COLO829 (cell line): ENCODE data around the gene ETV7.
"Not testable (repeated sequence)": the region's sequence is repeated elsewhere in the genome, so short reads cannot be mapped to it uniquely, and the experiment has no call there.

Source experiments
- DNase-seq: peaks from one replicate; pipeline ENCODE4 v3.0.0; 2012; ENCODE audit warnings: low spot score

ETV7 gene

GRCh38 chr6:36340618-36341454 lies 46.6 kb downstream of the ETV7 start:
- peak; percentile 89 for DNase-seq

- no peak for DNase-seq
Observed at GRCh38 chr6:36340306-36340617, 47.2 kb downstream of the ETV7 start.

GRCh38 chr6:36339146-36339545 lies 48.3 kb downstream of the ETV7 start:
- no peak for DNase-seq

- not testable (repeated sequence) for DNase-seq
Observed at GRCh38 chr6:36338223-36338622, 49.2 kb downstream of the ETV7 start.

- no peak for DNase-seq
Observed at GRCh38 chr6:36337814-36338213, 49.7 kb downstream of the ETV7 start.

GRCh38 chr6:36336779-36337241 lies 50.7 kb downstream of the ETV7 start, which contains the start of gene BNIP5:
Gene BNIP5, minus strand, starts transcription at chr6:36336888. Its CDS starts 6,198 bp downstream, at chr6:36330690.
- no peak for DNase-seq

GRCh38 chr6:36336208-36336710 lies 51.2 kb downstream of the ETV7 start:
- DNase-seq: no peak

- DNase-seq: no peak
Observed at GRCh38 chr6:36335465-36336207, 51.8 kb downstream of the ETV7 start.

- DNase-seq: no peak
Observed at GRCh38 chr6:36334832-36335459, 52.5 kb downstream of the ETV7 start.

GRCh38 chr6:36333931-36334725 lies 53.3 kb downstream of the ETV7 start:
- DNase-seq: no peak

GRCh38 chr6:36333171-36333895 lies 54.1 kb downstream of the ETV7 start:
- DNase-seq: no peak

- DNase-seq: no peak
Observed at GRCh38 chr6:36331381-36331780, 56.1 kb downstream of the ETV7 start.

- no peak for DNase-seq
Observed at GRCh38 chr6:36330366-36330765, 57.1 kb downstream of the ETV7 start.

- no peak for DNase-seq
Observed at GRCh38 chr6:36329798-36330291, 57.6 kb downstream of the ETV7 start.

- DNase-seq: no peak
Observed at GRCh38 chr6:36328600-36328999, 58.9 kb downstream of the ETV7 start.

- peak; percentile 28 for DNase-seq
Observed at GRCh38 chr6:36327919-36328236, 59.6 kb downstream of the ETV7 start.

- peak; percentile 27 for DNase-seq
Observed at GRCh38 chr6:36327226-36327918, 60.1 kb downstream of the ETV7 start.

GRCh38 chr6:36326356-36326995 lies 61.0 kb downstream of the ETV7 start:
- no peak for DNase-seq

GRCh38 chr6:36324715-36325114 lies 62.8 kb downstream of the ETV7 start:
- DNase-seq: no peak

GRCh38 chr6:36324191-36324590 lies 63.3 kb downstream of the ETV7 start:
- no peak for DNase-seq
